ENCODE results near the gene ALDH3A2. TPM values are rescaled to one million over a fixed set of nuclear protein-coding genes. Genes with fewer than 3 reads are reported as not detected.
A peak's percentile ranks its signal among the peaks of the same experiment; 100 is the strongest.

ALDH3A2 gene
- total RNA-seq, 1 donor from 2014 or later, result 59.8 TPM

- DNase-seq (ENCODE audit: low spot score), result no peak
These were observed 66.2 kb downstream of the ALDH3A2 start for GRCh38 chr17:19714542-19715411.

- DNase-seq (ENCODE audit: low spot score), result no peak
These were observed 67.8 kb downstream of the ALDH3A2 start, which contains the start of gene SLC47A2 for GRCh38 chr17:19716108-19717030. SLC47A2 (minus strand) TSS chr17:19716584; CDS start chr17:19716555, 29 bp downstream.

- no peak for DNase-seq (ENCODE audit: low spot score)
These were observed 68.4 kb downstream of the ALDH3A2 start for GRCh38 chr17:19717031-19717360.

GRCh38 chr17:19717411-19717908, 68.9 kb downstream of the ALDH3A2 start:
- DNase-seq (ENCODE audit: low spot score), result no peak

- DNase-seq (ENCODE audit: low spot score), result no peak
These were observed 69.6 kb downstream of the ALDH3A2 start for GRCh38 chr17:19718041-19718612.

- DNase-seq (ENCODE audit: low spot score), result no peak
These were observed 70.2 kb downstream of the ALDH3A2 start for GRCh38 chr17:19718613-19719354.

GRCh38 chr17:19719355-19720209, 71.0 kb downstream of the ALDH3A2 start:
- DNase-seq (ENCODE audit: low spot score), result no peak

- DNase-seq (ENCODE audit: low spot score), result no peak
These were observed 71.6 kb downstream of the ALDH3A2 start for GRCh38 chr17:19720210-19720475.

- no peak for DNase-seq (ENCODE audit: low spot score)
These were observed 72.3 kb downstream of the ALDH3A2 start for GRCh38 chr17:19720631-19721426.

- no peak for DNase-seq (ENCODE audit: low spot score)
These were observed 75.4 kb downstream of the ALDH3A2 start for GRCh38 chr17:19723964-19724363.

GRCh38 chr17:19724501-19725420, 76.2 kb downstream of the ALDH3A2 start:
- DNase-seq (ENCODE audit: low spot score), result peak; percentile 72

GRCh38 chr17:19725486-19725885, 76.9 kb downstream of the ALDH3A2 start:
- DNase-seq (ENCODE audit: low spot score), result no peak

GRCh38 chr17:19726631-19727376, 78.3 kb downstream of the ALDH3A2 start:
- DNase-seq (ENCODE audit: low spot score), result no peak

Other genes with a start within 250 kb of the ALDH3A2 start
- 20.7 TPM for gene RNF112, start 237.5 kb upstream of the ALDH3A2 start, total RNA-seq
- gene SLC47A1, start 114.9 kb upstream of the ALDH3A2 start, total RNA-seq, result 2.0 TPM
- not detected for gene SLC47A2, start 67.8 kb downstream of the ALDH3A2 start, total RNA-seq
- 1.2 TPM for gene ALDH3A1, start 99.5 kb downstream of the ALDH3A2 start, total RNA-seq
- 17.3 TPM for gene ULK2, start 219.2 kb downstream of the ALDH3A2 start, total RNA-seq

Data from ureter (tissue), 1 donor.